ENCODE measurements around the gene DLGAP1. TPM values are rescaled to one million over a fixed set of nuclear protein-coding genes. Genes with fewer than 3 reads are reported as not detected.

The DLGAP1 gene
- total and polyA plus RNA-seq, 2 of the 8 experiments (the other 6 are each of a cell fraction or from before 2014, with no cell fraction given) = 11.8 to 16.9 TPM

DNA sequence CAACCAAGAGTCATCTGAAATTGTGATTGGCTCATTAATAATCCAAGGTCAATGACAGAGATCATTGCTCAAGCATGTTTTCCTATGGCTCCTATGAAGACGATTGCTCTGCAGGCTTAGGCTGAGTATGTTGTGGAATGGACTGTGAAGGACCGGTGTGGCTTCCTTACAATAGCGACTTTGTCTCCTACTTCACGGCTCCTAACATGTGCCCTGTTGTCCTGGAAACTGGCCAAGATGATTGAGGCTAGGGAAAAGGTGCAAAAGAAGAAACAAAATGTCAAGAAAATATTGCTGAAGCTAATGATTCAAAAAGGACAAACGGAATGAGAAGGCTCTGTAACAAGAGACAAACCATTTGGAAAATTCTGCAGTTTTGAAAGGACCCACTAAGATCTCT lies 24.3 kb downstream of the DLGAP1 start:
- Histone ChIP-seq H3K4ac (replicated peaks; ENCODE audit: insufficient read length, low read depth, low read length) (no peak overlapping the region), H3K79me2 (ENCODE audit: control insufficient read depth in 1 of 2, insufficient read depth in 2 of 2, low read length in 2 of 2) (peaks cover 0 to 40% of the 10 kb centered on the region in 2 experiments; a peak in 2 of 4 replicates), H3K9me3 (ENCODE audit: insufficient read depth in 2 of 2, low read depth in 1 of 2, low read length in 1 of 2) (no peaks in the 10 kb centered on the region; a peak in 1 of 4 replicates), H3K27me3 (replicated peaks in 1 of 4; ENCODE audit: control insufficient read depth in 3 of 4, extremely low read depth in 1 of 4, insufficient read depth in 3 of 4, low read length in 3 of 4) (no peaks in the 10 kb centered on the region), H2BK15ac (ENCODE audit: low read length) (no peak overlapping the region), H3K14ac (ENCODE audit: insufficient read length) (no peak overlapping the region), H3K4me3 (ENCODE audit: extremely low read depth in 1 of 4, insufficient read depth in 2 of 4, low read depth in 3 of 4, low read length in 4 of 4) (no peak overlapping the region), H3K79me1 (ENCODE audit: low read depth, low read length) (no peaks in the 10 kb centered on the region; the same call in 1 of the 2 replicates), H3K23ac (ENCODE audit: insufficient read length) (no peak overlapping the region), H2AFZ (ENCODE audit: low read length) (no peak overlapping the region), H2BK12ac (ENCODE audit: low read depth, low read length) (no peak overlapping the region), H2BK5ac (ENCODE audit: low read depth, low read length) (no peak overlapping the region), H3K18ac (ENCODE audit: extremely low read depth, low read length) (no peak overlapping the region), H3K36me3 (ENCODE audit: control insufficient read depth in 2 of 4, insufficient read depth in 4 of 4, low read length in 3 of 4) (peaks cover 0 to 7% (median 0%) of the 10 kb centered on the region in 4 experiments; a peak in 3 of 8 replicates), H4K20me1 (replicated peaks in 1 of 2; ENCODE audit: control insufficient read depth in 1 of 2, insufficient read depth in 2 of 2, low read length in 2 of 2) (peaks cover 3 to 5% of the 10 kb centered on the region in 2 experiments), H3K56ac (replicated peaks; ENCODE audit: insufficient read length, low read depth, low read length) (no peak overlapping the region), H4K5ac (ENCODE audit: insufficient read length, low read depth, low read length) (no peak overlapping the region), H3K23me2 (ENCODE audit: low read depth, low read length) (no peaks in the 10 kb centered on the region), H3K27ac (ENCODE audit: low read depth, low read length) (no peak overlapping the region), H2BK20ac (ENCODE audit: low read length) (no peak overlapping the region), H4K8ac (ENCODE audit: extremely low read depth, insufficient read depth, low read length) (no peak overlapping the region), H3K4me2 (ENCODE audit: insufficient read depth in 1 of 2, low read depth in 2 of 2, low read length in 2 of 2) (no peak overlapping the region), H4K91ac (replicated peaks; ENCODE audit: insufficient read length, low read length) (no peak overlapping the region), H3K9ac (replicated peaks in 1 of 4; ENCODE audit: extremely low read depth in 1 of 4, low read depth in 3 of 4, low read length in 3 of 4) (no peak overlapping the region), H3K4me1 (replicated peaks in 1 of 4; ENCODE audit: control insufficient read depth in 3 of 4, insufficient read depth in 4 of 4, low read length in 3 of 4) (peaks cover 0 to 6% (median 3%) of the 10 kb centered on the region in 4 experiments; a peak in 1 of 7 replicates), H2BK120ac (replicated peaks; ENCODE audit: low read depth, low read length) (no peak overlapping the region), H2AK5ac (ENCODE audit: low read depth, low read length) (no peak overlapping the region)
- POLR2A ChIA-PET (ENCODE audit: partially characterized antibody) = no interaction called here
- FAIRE-seq (no peak), DNase-seq (ENCODE audit: low read depth in 1 of 2, low spot score in 2 of 2) (no peak)
- 97% methylated on average over 5 of the region's 5 CpGs; no CpG with 5 or more reads in 1 of the 2 experiments for WGBS, 2 experiments (ENCODE audit: extremely low coverage in 1 of 2, insufficient coverage in 1 of 2, insufficient read length in 1 of 2, insufficient replicate concordance in 2 of 2, low coverage in 1 of 2, low lambda C conversion rate in 2 of 2, missing lambda C conversion rate in 1 of 2)
- CTCF ChIA-PET (ENCODE audit: partially characterized antibody) = interaction anchor here (1.1 kb wide), 1 partner anchor 18 kb away, joined by 3 read pairs; no protein-coding TSS in a partner anchor
- TF ChIP-seq ZNF274 (IDR thresholded peaks at IDR 0.05; ENCODE audit: borderline replicate concordance, extremely low read depth, low read length) (no peak), EGR1 (IDR thresholded peaks at IDR 0.05; ENCODE audit: borderline replicate concordance, low read depth, low read length) (no peak), FOSL1 (IDR thresholded peaks at IDR 0.05; ENCODE audit: insufficient read depth, low read depth, low read length) (no peak), EP300 (IDR thresholded peaks at IDR 0.05; ENCODE audit: borderline replicate concordance in 1 of 2, low read depth in 2 of 2, low read length in 2 of 2) (no peak), TAF1 (IDR thresholded peaks at IDR 0.05; ENCODE audit: low read depth, low read length) (no peak), YY1 (IDR thresholded peaks at IDR 0.05; ENCODE audit: low read depth, low read length) (no peak), JUN (IDR thresholded peaks at IDR 0.05; ENCODE audit: low read depth, low read length) (no peak), RFX5 (IDR thresholded peaks at IDR 0.05; ENCODE audit: borderline replicate concordance, low read depth, low read length) (no peak), CHD2 (IDR thresholded peaks at IDR 0.05; ENCODE audit: low read length) (no peak), TBP (IDR thresholded peaks at IDR 0.05; ENCODE audit: low read depth, low read length) (no peak), POLR2AphosphoS5 (IDR thresholded peaks at IDR 0.05; ENCODE audit: low read depth, low read length) (no peak), RNF2 (IDR thresholded peaks at IDR 0.05; ENCODE audit: borderline replicate concordance, low read depth, low read length, missing control alignments, poor library complexity, severe bottlenecking) (no peak)
- TF ChIP-seq, protein P1, sequence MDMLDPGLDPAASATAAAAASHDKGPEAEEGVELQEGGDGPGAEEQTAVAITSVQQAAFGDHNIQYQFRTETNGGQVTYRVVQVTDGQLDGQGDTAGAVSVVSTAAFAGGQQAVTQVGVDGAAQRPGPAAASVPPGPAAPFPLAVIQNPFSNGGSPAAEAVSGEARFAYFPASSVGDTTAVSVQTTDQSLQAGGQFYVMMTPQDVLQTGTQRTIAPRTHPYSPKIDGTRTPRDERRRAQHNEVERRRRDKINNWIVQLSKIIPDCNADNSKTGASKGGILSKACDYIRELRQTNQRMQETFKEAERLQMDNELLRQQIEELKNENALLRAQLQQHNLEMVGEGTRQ (IDR thresholded peaks at IDR 0.05; ENCODE audit: low read length) = no peak
